Head of caudate nucleus (tissue), 42 donors: ENCODE results near the gene KRT31.
A peak's percentile ranks its signal among the peaks of the same experiment; 100 is the strongest.
"Not testable (repeated sequence)": the region's sequence is repeated elsewhere in the genome, so short reads cannot be mapped to it uniquely, and the experiment has no call there.

Experiments
- DNase-seq, 42 donors: peaks; one replicate each; pipeline versions ENCODE4 v3.0.0 to v3.0.0-alpha.2; 2020 to 2021; ENCODE audit warnings: mixed read lengths in 7 of 42
- intact Hi-C: fragments of 100-400 bp; cut with DNase I; formaldehyde crosslinking; loops from one replicate; pipeline ENCODE4 v1.15.0; 2022

KRT31 gene

DNA sequence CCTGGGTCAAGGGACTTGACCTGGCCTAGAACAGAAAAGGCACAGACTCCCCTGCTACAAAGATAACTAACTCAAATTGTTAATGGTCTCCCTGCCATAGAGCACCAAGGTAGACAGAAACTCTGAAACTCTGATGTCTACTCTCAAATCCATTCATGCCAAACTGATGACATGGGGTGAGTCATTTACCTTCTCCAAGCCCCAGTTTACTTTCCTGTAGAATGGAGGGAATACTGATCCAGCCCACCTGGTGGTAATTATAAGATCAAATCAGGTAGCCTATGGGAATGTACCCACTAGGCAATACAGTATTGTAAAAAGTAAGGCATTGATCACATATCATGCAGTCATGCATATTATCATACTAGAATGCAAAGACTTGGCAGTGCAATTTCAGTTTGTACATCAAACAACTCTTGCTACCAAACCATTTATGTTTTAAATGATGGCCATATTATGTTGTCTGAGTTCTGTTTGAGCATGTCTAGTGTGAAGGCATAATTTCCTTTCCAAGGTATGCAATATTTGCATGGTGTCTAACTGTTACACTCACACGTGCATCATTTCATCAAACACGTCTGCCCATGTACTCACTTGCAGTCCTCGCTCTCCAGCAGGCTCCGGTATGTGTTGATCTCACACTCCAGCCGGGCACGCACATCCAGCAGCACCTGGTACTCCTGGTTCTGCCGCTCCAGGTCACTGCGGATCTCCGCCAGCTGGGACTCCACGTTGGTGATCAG, 3.0 kb downstream of the KRT31 start:
- no peak for DNase-seq
- intact Hi-C loops: no loop called here

DNA sequence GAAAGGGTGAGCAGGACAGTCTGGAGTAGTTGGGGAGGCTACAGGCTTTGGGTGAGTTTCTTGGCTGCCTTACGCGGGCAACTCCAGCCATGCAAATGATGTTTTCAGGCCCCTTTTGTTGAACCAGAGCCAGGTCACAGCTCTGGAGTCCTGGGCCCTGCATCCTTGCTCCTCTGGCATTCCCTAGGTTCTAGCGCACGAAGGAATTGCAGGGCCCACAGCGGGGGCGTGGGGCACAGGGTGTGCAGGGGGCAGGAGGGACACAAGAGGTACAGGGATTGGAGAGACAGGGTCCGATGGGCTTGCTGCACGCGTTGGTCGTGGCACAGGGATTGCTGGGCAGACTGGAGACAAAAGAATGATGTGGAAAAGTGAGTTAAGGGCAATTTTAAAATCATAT, 3.6 kb downstream of the KRT31 start:
- no peak for DNase-seq
- intact Hi-C loops: no loop called here

DNA sequence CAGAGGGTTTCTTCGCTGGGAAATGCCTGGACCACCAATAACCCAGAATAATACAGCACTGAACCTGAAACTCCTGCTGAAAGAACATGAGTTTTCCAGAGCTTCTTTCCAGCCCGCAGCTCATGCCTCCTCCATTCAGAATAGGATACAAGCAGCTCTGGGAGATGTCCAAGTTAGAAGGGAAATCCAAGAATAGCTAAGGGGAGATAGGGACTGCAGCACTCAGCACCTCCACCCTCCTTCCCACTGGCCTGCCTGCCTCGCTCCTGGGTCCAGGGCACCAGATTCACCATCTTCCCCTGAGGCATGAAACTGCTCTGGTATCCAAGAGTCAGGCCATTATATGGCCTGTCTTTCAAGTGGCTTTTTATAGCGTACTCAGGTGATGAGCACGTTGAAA, 4.1 kb downstream of the KRT31 start:
- no peak for DNase-seq
- intact Hi-C loops: no loop called here

DNA sequence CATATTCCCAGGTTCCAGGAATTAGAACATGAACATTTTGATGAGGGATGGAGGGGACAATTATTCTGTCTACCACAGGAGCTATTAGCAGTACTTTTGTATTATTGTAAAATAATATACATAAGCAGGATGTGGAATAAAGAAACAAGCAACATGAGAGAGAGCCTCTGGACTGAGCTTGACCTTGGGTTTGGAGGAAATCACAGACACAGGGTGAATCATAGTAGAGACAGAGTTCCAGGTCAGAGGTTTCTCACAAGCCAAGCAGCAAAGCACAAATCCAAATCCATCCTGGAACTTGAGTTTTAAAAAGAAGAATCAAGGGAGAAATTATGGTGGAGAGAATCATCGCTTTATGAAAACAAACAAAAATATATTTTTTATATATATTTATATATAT, 5.1 kb downstream of the KRT31 start:
- intact Hi-C loops: no loop called here
- DNase-seq: no peak

GRCh38 chr17:41391535-41391934, 5.9 kb downstream of the KRT31 start:
- intact Hi-C loops: no loop called here
- no peak for DNase-seq

- intact Hi-C loops: no loop called here
Observed at GRCh38 chr17:41390411-41390938, 6.9 kb downstream of the KRT31 start.

DNA sequence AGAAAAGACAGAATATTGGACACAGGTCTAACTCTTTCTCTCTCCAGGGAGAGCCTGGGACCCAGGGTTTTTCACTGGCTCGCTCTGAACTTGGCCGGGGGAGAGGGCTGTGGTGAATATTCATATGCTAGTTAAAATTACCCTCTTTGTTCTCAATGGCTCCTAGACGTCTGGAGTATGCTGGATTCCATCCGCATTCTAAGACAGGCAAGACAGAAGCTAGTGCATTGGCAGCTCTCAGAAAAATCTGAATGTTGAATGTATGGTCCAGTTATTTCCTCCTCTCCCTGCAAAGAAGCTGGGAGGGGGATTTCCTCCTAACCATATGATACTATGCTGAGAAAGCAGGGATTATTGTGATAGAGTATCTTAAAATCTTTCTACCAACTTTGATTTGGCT, 9.7 kb downstream of the KRT31 start:
- intact Hi-C loops: no loop called here
- no peak for DNase-seq

More at GRCh38 chr17:41390411-41390938, 6.9 kb downstream of the KRT31 start:
- DNase-seq: no peak

- intact Hi-C loops: no loop called here
Observed at GRCh38 chr17:41386227-41386626, 11.2 kb downstream of the KRT31 start.

DNA sequence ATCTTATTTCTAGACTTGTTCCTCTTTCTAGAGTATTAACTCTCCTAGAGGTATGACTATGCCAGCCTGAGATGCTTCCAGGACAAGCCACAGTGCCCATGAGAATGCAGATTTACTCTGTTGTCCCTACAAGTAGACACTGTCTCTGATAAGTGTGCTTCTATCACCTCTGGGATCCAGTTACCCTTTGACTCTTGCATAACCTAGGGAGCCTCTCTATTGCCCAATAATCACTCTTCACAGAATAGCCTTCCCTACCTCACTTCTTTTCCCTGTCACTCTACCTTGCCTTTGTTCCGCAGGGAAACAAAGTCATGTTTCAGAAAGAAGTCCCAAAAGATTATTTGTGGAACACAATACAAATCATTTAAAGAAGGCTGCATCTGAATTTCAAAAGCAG, 13.7 kb downstream of the KRT31 start:
- no peak for DNase-seq
- intact Hi-C loops: no loop called here

More at GRCh38 chr17:41386227-41386626, 11.2 kb downstream of the KRT31 start:
- no peak for DNase-seq

GRCh38 chr17:41382394-41382793, 15.0 kb downstream of the KRT31 start:
- intact Hi-C loops: no loop called here
- no peak for DNase-seq

GRCh38 chr17:41381943-41382342, 15.5 kb downstream of the KRT31 start, which contains the start of gene KRT34:
Gene KRT34 (minus strand): TSS chr17:41382306. CDS start chr17:41382246, 60 bp downstream.
- DNase-seq, intact Hi-C loops: not testable (repeated sequence)

DNA sequence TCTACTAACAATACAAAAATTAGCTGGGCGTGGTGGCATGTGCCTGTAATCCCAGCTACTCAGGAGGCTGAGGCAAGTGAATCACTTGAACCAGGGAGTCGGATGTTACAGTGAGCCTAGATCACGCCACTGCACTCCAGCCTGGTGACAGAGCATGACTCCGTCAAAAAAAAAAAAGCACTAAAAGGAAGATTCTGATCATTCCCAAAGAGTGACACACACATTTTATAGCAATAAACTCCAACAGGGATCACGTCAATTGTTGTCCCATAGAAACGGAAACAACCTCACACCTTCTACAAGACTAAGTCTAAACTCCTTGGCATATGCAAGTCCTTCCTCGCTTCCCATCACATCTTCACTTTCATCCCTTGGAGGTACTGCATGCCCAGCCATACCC, 17.3 kb downstream of the KRT31 start:
- intact Hi-C loops, DNase-seq: not testable (repeated sequence)

DNA sequence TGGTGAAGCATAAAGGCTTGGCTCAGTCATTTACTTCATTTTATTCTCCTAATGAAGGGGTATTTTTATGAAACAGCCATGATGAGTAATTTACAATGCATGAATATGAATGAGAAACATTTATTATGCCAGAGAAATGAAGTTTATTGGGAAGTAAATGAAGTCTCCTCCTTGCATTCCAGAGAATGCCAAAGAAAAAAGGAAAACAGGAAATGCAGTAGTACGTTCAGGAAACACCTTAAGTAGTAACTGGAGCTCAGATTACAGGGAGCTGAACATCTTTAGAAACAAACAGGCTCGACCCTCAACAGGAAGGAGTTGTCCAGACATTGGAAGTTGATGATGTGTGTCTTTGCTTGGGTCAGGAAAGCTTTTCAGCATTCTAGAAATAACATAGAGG, 19.9 kb downstream of the KRT31 start:
- no peak for DNase-seq
- intact Hi-C loops: no loop called here

- DNase-seq: no peak
- intact Hi-C loops: no loop called here
Observed at GRCh38 chr17:41369713-41370112, 27.7 kb downstream of the KRT31 start, which contains the start of gene KRT33B. Gene KRT33B (minus strand): TSS chr17:41369813. CDS start chr17:41369750, 63 bp downstream.

- intact Hi-C loops: no loop called here
- DNase-seq: peak in 1 of 42 donors; percentile 4
Observed at GRCh38 chr17:41369023-41369422, 28.4 kb downstream of the KRT31 start.

DNA sequence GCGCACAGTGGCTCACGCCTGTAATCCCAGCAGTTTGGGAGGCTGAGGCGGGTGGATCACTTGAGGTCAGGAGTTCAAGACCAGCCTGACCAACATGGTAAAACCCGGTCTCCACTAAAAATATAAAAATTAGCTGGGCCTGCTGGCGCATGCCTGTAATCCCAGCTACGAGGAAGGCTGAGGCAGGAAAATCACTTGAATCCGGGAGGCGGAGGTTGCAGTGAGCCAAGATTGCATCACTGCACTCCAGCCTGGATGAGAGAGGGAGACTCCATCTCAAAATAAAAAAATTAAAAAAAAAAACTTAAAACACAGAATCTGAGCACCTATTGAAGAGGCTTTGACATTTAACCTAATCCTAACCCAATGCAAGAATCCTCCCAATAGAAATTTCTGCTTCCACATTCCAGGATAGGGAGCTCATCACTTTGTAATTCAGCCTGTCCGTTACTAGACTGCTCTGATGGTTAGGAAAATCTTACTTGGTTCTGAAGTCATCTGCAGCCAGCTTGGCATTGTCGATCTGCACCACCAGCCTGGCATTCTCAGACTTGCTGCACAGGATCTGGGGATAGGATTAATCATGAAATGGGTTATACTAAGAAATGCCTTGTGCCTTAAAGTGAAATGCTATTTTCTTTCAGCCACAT, 29.9 kb downstream of the KRT31 start:
- DNase-seq: peak in 1 of 42 donors; percentile 16

DNA sequence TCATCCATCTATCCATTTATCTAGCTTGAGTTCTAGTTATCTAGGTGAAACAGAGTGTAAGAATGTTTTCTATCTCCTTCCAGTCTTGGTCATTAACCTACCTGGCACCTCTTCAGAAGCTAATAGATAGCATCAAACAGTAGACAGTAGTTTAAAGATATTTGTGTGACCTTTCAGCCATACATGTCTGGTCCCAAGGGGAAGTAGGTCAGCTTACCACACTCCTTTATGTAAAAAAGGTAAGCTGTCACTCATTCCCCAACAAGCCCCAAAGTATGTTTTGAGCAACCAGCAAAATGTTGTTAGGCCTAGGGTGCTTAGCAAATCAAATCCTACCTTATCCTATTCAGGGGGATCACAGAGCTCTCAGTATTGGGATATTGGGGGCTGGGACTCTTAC, 31.3 kb downstream of the KRT31 start:
- intact Hi-C loops: no loop called here

More for the DNA sequence above, 29.9 kb downstream of the KRT31 start:
- intact Hi-C loops: no loop called here

DNA sequence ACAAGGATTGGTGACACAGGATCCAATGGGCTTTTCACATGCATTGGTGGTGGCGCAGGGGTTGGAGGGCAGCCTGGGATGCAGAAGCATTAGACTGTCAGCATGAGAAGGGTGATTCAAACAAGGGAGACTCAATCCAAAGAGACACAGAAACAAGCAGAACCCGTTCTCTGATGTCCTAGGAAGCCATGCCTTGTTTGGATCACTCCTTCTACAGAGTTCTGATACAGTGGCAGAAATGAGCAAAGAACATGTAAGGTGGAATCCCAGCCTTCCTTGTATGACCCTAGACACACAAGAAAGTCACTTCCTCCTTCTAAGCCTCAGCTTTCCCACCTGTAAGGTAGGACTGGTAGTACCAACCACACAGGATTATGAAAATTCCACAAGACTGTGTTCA, 33.5 kb downstream of the KRT31 start:
- DNase-seq: no peak
- intact Hi-C loops: no loop called here

More for the DNA sequence above, 31.3 kb downstream of the KRT31 start:
- peak in 1 of 42 donors; percentile 5 for DNase-seq

DNA sequence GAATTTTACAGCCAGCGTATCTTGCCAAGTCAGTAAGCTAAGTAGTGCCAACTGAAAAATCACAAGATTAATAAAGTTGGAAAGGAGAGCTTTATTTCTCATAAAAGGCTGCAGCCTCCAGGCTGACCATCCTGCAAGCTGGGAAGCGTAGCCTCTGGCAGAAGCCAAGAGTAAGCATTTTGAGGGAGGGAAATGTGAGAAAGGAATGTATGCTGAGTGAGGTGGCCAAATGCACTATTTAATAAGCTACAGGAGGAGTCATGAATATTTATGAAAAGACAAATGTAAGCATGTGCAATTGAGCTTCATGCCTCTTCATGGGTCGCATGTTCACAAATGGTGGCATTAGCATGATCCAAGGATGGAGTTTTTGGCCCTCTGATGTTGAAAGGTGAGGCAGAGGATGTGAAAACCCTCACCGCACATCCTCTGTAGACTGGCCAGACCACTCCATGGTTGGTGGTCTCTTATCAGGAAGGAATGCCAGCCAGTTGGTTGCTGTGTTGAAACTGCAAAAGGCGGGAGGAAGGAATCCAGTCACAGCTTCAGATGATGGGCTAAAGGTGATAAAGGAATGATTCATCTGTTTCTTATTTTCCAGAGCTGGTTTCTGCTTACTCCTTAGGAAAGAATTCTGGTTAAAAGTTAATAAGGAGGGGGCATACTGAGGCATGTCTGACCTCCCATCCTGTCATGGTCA, 37.0 kb downstream of the KRT31 start:
- peak in 1 of 42 donors; percentile 3 for DNase-seq
- intact Hi-C loops: no loop called here

DNA sequence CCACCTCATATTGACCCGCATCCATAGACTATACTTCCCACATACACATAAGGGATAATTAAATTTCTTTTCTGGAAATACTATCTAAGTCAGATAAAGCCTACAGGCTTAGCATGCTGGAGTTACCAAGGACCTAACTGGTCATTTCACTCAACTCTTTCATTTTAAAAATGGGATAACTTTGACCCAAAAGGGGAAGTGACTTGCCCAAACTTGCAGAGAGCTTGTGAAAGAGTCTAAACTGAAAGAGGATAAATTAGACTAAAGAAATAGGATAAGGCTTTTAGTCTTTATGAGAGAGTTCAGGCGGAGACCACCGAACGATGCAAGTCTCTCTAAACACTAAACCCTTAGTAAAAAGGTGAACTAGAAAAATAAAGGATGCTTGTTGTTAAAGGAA, 42.9 kb downstream of the KRT31 start:
- DNase-seq: no peak
- intact Hi-C loops: no loop called here
